Type B pancreatic cell (in vitro differentiated cells): ENCODE results near the gene WAS. TPM values are rescaled to one million over a fixed set of nuclear protein-coding genes. Genes with fewer than 3 reads are reported as not detected.
"Not testable (repeated sequence)": the region's sequence is repeated elsewhere in the genome, so short reads cannot be mapped to it uniquely, and the experiment has no call there.

ENCODE experiments used
- DNase-seq: peaks from one replicate; pipeline ENCODE4 v3.0.0; 2021; ENCODE audit warnings: mixed read lengths; ENCODE audit not compliant: unreplicated experiment; ENCODE audit errors: extremely low spot score
- H3K27ac Mint-ChIP-seq: 2 replicates; pipeline ENCODE4 v1.8.0; 2021; ENCODE audit warnings: mild to moderate bottlenecking, mixed read lengths
- H3K27me3 Mint-ChIP-seq: 2 replicates; pipeline ENCODE4 v1.8.0; 2021; ENCODE audit warnings: mixed read lengths
- H3K36me3 Mint-ChIP-seq: 2 replicates; pipeline ENCODE4 v1.8.0; 2021; ENCODE audit warnings: mixed read lengths
- H3K4me1 Mint-ChIP-seq: one replicate; pipeline ENCODE4 v1.8.0; 2021; ENCODE audit warnings: mixed read lengths; ENCODE audit not compliant: unreplicated experiment
- H3K4me3 Mint-ChIP-seq: 2 replicates; pipeline ENCODE4 v1.8.0; 2021; ENCODE audit warnings: mild to moderate bottlenecking, mixed read lengths
- H3K9me3 Mint-ChIP-seq: 2 replicates; pipeline ENCODE4 v1.8.0; 2021; ENCODE audit warnings: mixed read lengths
- total RNA-seq: library from RNA; stranded (reverse); gene quantifications from 2 replicates; pipeline ENCODE4 v1.2.1, GENCODE V29; 2021; ENCODE audit warnings: low replicate concordance
- TF ChIP-seq, protein P1 (sequence below): fragments of 200-600 bp; sonication (generic); conservative IDR thresholded peaks from 2 replicates; pipeline ENCODE4 v1.5.0; 2021; ENCODE audit warnings: antibody characterized with exemption, mild to moderate bottlenecking

Gene WAS
- total RNA-seq, 1 donor from 2014 or later, result 0.82 TPM

DNA sequence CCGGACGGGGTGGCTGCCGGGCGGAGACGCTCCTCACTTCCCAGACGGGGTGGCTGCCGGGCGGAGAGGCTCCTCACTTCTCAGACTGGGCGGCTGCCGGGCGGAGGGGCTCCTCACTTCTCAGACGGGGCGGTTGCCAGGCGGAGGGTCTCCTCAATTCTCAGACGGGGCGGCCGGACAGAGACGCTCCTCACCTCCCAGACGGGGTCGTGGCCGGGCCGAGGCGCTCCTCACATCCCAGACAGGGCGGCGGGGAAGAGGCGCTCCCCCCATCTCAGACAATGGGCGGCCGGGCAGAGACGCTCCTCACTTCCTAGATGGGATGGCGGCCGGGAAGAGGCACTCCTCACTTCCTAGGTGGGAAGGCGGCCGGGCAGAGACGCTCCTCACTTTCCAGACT is 23.9 kb upstream of the WAS start:
- H3K27me3 Mint-ChIP-seq, result not testable (repeated sequence)

DNA sequence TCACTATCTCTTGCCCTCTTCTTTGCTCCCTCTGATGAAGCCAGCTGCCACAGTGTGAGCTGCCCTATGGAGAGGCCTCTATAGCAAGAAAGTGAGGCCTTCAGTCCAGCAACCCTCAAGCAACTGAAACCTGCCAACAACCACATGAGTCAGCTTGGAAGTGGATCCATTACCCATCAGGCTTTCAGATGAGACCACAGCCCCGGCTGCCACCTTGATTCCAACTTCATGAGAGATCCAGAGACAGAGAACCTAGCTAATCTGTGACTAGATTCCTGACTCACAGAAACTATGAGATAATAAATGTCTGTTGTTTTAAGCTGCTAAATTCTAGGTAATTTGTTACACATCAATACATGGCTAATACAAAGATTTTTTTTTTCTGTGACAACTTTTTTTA is 20.4 kb upstream of the WAS start:
- Mint-ChIP-seq H3K4me1 (no peaks in the 10 kb centered on the region), H3K4me3 (no peak overlapping the region), H3K9me3 (no peaks in the 10 kb centered on the region), H3K27ac (no peak overlapping the region), H3K36me3 (no peaks in the 10 kb centered on the region), H3K27me3 (no peaks in the 10 kb centered on the region)
- DNase-seq, result no peak
- TF ChIP-seq, protein P1, sequence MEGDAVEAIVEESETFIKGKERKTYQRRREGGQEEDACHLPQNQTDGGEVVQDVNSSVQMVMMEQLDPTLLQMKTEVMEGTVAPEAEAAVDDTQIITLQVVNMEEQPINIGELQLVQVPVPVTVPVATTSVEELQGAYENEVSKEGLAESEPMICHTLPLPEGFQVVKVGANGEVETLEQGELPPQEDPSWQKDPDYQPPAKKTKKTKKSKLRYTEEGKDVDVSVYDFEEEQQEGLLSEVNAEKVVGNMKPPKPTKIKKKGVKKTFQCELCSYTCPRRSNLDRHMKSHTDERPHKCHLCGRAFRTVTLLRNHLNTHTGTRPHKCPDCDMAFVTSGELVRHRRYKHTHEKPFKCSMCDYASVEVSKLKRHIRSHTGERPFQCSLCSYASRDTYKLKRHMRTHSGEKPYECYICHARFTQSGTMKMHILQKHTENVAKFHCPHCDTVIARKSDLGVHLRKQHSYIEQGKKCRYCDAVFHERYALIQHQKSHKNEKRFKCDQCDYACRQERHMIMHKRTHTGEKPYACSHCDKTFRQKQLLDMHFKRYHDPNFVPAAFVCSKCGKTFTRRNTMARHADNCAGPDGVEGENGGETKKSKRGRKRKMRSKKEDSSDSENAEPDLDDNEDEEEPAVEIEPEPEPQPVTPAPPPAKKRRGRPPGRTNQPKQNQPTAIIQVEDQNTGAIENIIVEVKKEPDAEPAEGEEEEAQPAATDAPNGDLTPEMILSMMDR, result no peak

More for the DNA sequence above, 23.9 kb upstream of the WAS start:
- H3K9me3 Mint-ChIP-seq, H3K4me1 Mint-ChIP-seq, H3K4me3 Mint-ChIP-seq, H3K36me3 Mint-ChIP-seq, DNase-seq, H3K27ac Mint-ChIP-seq: not testable (repeated sequence)

DNA sequence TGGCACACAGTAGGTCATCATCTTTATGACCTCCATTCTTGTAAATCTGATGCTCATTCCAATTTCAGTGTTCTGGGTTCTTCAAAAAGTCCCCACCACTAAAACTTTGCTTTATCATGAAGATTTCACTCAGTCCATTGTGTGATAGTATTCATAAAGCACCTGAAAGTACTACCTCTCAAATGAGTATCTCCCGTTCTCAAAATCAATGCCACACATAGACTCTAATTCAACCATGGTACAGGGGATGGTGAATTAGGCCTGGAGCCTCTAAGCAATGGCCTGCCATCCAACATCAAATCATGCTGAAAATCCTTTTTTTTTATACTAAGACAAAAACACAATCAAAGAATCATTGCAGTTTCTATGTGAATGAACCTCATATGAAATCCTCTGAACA is 19.4 kb upstream of the WAS start:
- Mint-ChIP-seq H3K27ac (no peak overlapping the region), H3K9me3 (no peaks in the 10 kb centered on the region), H3K4me3 (no peak overlapping the region), H3K4me1 (no peaks in the 10 kb centered on the region), H3K27me3 (no peaks in the 10 kb centered on the region), H3K36me3 (no peaks in the 10 kb centered on the region)
- TF ChIP-seq, protein P1, result no peak
- DNase-seq, result no peak

DNA sequence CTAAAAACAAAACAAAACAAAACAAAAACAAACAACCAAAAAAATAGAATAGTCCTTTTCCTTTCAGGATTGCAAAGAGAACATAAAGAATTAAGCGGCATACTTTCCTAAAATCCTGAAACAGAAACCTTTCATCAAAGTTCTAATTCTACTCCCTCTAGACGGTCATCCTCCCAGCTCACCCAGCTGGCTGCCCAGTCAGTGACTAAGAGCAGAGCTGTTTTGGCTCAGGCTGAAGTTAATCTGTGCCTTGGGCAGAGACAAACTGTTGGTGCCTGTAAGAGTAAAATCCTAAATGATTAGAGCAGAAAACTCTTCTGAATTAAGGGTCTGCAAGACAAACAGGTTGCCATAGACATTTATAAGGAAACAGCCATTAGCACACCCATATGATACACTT is 17.6 kb upstream of the WAS start:
- TF ChIP-seq, protein P1, result no peak
- H3K4me1 Mint-ChIP-seq, result no peaks in the 10 kb centered on the region
- no peaks in the 10 kb centered on the region for H3K36me3 Mint-ChIP-seq
- no peak overlapping the region for H3K27ac Mint-ChIP-seq
- H3K9me3 Mint-ChIP-seq, result no peaks in the 10 kb centered on the region
- DNase-seq, result no peak
- no peaks in the 10 kb centered on the region for H3K27me3 Mint-ChIP-seq
- no peak overlapping the region for H3K4me3 Mint-ChIP-seq

DNA sequence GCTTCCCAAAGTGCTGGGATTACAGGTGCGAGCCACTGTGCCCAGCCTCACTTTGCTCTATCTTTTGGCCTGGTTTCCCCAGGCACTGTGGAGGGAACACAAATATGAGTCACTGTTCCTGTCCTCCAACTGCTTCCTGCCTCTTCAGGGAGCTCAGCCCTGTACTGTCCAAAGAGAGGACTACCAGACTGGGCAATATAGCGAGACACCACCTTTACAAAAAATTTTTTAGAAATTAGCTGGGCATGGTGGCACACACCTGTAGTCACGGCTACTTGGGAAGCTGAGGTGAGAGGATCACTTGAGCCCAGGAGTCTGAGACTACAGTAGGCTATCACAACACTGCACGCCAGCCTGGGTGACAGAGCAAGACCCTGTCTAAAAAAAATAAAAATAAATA is 16.9 kb upstream of the WAS start:
- TF ChIP-seq, protein P1, result no peak
- Mint-ChIP-seq H3K27ac (no peak overlapping the region), H3K4me3 (no peak overlapping the region), H3K4me1 (no peaks in the 10 kb centered on the region), H3K36me3 (no peaks in the 10 kb centered on the region), H3K9me3 (no peaks in the 10 kb centered on the region), H3K27me3 (no peaks in the 10 kb centered on the region)
- DNase-seq, result no peak

DNA sequence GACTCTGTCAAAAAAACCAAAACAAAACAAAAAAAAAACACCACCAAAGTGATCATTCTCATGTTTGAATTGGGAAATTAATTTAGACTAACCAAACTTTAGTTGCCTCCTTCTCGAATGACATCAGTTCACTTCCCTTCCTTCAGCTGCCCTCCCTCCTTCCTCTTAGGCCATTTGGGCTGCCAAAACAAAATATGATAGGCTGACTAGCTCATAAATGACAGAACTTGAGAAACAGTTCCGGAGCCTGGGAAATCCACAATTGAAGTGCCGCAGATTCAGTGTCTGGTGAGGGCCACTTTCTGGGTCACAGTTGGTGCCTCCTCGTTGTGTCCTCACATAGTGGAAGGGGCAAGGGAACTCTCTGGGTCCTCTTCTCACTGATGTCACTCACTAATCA is 16.1 kb upstream of the WAS start:
- no peaks in the 10 kb centered on the region for H3K9me3 Mint-ChIP-seq
- H3K27ac Mint-ChIP-seq, result no peak overlapping the region
- H3K27me3 Mint-ChIP-seq, result no peaks in the 10 kb centered on the region
- no peak overlapping the region for H3K4me3 Mint-ChIP-seq
- TF ChIP-seq, protein P1, result no peak
- H3K36me3 Mint-ChIP-seq, result no peaks in the 10 kb centered on the region
- no peak for DNase-seq
- H3K4me1 Mint-ChIP-seq, result no peaks in the 10 kb centered on the region

DNA sequence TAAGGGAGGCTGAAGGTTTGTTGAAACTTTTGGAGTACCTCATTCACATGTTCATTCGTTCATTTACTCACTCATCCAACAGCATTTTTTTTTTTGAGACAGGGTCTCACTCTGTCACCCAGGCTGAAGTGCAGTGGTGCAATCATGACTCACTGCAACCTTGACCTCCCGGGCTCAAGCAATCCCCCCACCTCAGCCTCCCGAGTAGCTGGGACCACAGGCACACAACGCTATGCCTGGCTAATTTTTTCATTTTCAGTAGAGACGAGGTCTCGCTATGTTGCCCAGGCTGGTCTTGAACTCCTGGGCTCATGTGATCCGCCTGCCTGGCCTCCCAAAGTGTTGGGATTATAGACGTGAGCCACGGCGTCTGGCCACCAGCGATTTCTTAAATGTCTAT is 15.4 kb upstream of the WAS start:
- not testable (repeated sequence) for DNase-seq, H3K27me3 Mint-ChIP-seq, H3K4me3 Mint-ChIP-seq, H3K36me3 Mint-ChIP-seq, H3K9me3 Mint-ChIP-seq, H3K4me1 Mint-ChIP-seq, H3K27ac Mint-ChIP-seq
